NCI-H748 treated with DMSO at 0.1 percent for 48 hours (cell line): ENCODE data around the gene SAMD4B.

Experiments used
- DNase-seq: peaks from one replicate; lab custom pipeline; 2025; lab: John Stamatoyannopoulos, UW

Gene SAMD4B

GRCh38 chr19:39397360-39398296 lies 55.4 kb downstream of the SAMD4B start:
- DNase-seq, result peak; percentile 66

- DNase-seq, result no peak
These were observed 56.2 kb downstream of the SAMD4B start for GRCh38 chr19:39398297-39398864.

- DNase-seq, result no peak
These were observed 57.4 kb downstream of the SAMD4B start for GRCh38 chr19:39399668-39400050.

DNA sequence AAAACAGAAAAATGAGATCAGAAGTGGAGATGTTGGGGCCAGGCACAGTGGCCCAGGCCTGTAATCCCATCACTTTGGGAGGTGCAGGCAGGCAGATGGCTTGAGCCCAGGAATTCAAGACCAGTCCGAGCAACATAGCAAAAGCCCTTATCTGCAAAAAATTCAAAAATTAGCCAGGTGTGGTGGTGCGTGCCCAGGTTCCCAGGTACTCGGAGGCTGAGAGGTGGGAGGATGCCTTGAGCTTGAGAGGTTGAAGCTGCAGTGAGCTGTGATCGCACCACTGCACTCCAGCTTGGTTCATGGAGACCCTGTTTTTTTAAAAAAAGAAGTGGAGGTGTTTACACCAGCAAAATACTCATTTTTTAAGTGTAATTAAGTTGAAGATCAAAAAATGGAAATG lies 57.8 kb downstream of the SAMD4B start:
- no peak for DNase-seq

DNA sequence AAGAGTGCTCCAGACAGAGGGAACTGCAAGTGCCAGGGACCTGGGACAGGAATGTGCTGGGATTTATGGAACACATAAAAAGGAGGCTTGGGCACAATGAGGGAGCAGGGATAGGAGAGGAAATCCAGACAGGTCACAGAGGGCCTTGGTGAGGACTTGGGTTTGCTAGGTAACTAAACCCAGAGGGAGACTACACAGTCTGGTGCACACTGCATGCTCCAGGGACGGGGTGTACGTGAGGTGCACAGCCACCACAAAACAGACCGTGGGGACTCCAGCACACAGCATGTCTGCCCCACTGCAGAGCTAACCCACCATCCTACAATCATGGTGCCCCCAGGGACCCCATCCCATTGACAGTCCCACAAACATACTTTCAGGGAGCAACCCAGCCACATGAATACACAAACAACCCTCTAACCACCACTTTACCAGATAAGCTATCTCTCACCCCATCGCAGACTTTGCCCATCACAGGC lies 58.9 kb downstream of the SAMD4B start:
- DNase-seq, result no peak

GRCh38 chr19:39401549-39402345 lies 59.5 kb downstream of the SAMD4B start:
- no peak for DNase-seq

GRCh38 chr19:39402346-39403300 lies 60.4 kb downstream of the SAMD4B start:
- DNase-seq, result peak; percentile 69

GRCh38 chr19:39403331-39404312 lies 61.4 kb downstream of the SAMD4B start:
- DNase-seq, result peak; percentile 48

- no peak for DNase-seq
These were observed 63.2 kb downstream of the SAMD4B start for GRCh38 chr19:39405261-39405957.

DNA sequence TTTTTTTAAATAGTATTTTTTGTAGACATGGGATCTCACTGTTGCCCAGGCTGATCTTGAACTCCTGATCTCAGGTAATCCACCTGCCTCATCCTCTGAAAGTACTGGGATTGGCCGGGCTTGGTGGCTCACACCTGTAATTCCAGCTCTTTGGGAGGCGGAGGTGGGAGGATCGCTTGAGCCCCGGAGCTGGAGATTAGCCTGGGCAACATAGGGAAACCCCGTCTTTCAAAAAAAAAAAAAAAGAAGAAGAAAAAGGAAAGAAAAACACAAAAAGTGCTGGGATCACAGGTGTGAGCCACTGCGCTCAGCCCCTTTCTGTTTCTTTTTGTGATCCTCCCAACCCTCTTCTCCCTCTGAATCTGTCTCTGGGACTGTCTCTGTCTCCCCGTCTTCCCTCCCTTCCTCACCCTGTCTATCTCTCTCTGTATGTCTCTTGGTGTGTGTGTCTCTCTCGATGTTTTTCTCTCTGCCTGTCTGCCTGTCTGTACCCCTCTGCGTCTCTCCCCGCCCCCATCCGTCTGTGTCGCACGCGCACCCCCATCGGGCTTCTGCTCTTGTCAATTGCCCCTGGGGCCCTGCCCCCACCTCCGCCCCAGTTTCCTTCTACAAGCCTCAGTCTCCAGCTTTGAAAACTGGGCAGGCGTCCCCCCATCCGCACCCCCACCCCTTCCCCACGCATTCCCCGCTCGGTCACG lies 63.9 kb downstream of the SAMD4B start:
- peak; percentile 24 for DNase-seq

GRCh38 chr19:39406656-39407409 lies 64.6 kb downstream of the SAMD4B start, which contains the start of gene ZFP36:
TSS of gene ZFP36 (plus strand) at chr19:39406847. CDS start at chr19:39406905, 58 bp downstream.
- DNase-seq, result peak; percentile 79

GRCh38 chr19:39407410-39407659 lies 65.1 kb downstream of the SAMD4B start:
- DNase-seq, result no peak

- no peak for DNase-seq
These were observed 65.6 kb downstream of the SAMD4B start for GRCh38 chr19:39407660-39408391.

DNA sequence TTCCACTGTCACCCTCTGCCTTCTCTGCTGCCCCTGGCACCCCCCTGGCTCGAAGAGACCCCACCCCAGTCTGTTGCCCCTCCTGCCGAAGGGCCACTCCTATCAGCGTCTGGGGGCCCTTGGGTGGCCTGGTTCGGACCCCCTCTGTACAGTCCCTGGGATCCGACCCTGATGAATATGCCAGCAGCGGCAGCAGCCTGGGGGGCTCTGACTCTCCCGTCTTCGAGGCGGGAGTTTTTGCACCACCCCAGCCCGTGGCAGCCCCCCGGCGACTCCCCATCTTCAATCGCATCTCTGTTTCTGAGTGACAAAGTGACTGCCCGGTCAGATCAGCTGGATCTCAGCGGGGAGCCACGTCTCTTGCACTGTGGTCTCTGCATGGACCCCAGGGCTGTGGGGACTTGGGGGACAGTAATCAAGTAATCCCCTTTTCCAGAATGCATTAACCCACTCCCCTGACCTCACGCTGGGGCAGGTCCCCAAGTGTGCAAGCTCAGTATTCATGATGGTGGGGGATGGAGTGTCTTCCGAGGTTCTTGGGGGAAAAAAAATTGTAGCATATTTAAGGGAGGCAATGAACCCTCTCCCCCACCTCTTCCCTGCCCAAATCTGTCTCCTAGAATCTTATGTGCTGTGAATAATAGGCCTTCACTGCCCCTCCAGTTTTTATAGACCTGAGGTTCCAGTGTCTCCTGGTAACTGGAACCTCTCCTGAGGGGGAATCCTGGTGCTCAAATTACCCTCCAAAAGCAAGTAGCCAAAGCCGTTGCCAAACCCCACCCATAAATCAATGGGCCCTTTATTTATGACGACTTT lies 66.4 kb downstream of the SAMD4B start:
- DNase-seq, result peak; percentile 70

GRCh38 chr19:39409208-39410016 lies 67.2 kb downstream of the SAMD4B start:
- DNase-seq, result peak; percentile 95
